ENCODE measurements around the gene CARD9.

The CARD9 gene

DNA sequence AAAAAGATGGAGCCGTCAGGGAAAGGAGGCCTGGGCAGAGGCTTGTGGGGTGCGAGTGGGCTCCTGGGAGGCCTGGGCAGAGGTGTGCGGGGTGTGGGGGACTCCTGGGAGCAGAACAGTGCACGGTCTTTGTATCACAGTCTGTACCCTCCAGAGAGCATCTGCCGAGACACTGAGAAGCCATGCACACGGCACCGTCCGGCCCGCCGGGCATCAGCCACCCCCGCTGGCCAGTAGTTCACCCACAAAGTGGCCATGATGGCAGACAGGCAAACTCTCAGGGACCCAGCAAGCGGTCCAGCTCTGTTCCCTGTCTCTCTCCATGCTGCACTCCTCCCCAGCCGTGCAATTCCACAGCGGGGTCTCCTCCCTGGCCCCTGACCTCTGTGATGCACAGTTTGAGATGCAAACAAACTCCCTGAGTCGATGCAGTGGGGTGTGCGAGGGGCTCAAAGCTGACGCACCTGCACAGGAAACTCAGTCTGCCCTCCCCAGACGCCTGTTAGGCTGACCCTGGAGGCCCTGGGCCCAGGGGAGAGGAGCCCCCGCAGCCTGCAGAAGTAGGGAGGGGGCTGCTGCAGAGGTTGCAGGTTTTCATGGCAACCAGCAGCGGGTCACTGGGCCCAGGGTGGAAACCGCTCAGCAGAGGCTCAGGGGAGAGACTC lies 55.2 kb downstream of the CARD9 start:
- no peak for DNase-seq

DNA sequence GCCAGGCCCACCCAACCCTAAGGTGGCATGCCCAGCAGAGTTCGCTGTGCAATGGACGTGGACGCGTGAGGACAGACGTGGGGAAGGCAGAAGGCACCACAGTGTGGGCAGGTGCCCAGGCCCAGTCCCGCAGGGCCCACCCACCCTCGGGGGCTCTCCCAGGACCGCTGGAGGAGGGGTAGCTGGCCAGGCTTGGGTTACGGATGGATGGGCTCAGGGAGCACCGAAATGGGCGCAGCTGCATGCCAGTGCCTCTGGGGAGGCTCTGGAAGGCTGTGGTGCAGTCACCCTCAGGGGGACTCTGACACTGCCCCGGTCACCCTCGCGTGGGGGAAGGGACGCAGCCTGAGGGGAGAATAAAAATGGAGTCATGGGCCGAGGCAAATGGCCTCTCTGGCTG lies 55.8 kb downstream of the CARD9 start:
- no peak for DNase-seq

- DNase-seq: no peak
Measured at GRCh38 chr9:136316896-136317676, 56.4 kb downstream of the CARD9 start.

- DNase-seq: no peak
Measured at GRCh38 chr9:136316271-136316751, 57.2 kb downstream of the CARD9 start.

GRCh38 chr9:136314944-136315343 lies 58.5 kb downstream of the CARD9 start:
- no peak for DNase-seq

DNA sequence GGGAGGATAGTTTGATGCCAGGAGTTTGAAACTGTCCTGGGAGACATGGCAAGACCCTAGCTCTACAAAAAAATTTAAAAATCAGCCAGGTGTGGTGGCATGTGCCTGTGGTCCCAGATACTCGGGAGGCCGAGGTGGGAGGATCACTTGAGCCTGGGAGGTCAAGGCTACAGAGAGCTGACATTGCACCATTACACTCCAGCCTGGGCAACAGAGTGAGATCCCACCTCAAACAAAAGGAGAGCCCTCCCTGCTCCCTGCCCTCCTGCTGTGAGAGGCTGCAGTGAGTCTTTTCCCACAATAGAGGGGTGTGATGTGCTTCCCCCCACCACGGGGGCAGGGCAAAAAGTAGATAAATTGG lies 59.4 kb downstream of the CARD9 start:
- no peak for DNase-seq
